Brain microvascular endothelial cell (primary cell): ENCODE results near the gene REN.

ENCODE experiments used
- DNase-seq: peaks from one replicate; pipeline ENCODE4 v3.0.0-alpha.2; 2020
- H3K27ac ChIP-seq: fragments of 250-450 bp; sonication (Bioruptor Pico); 2 replicates; pipeline ENCODE4 v1.5.1; 2020; ENCODE audit warnings: mild to moderate bottlenecking, moderate library complexity
- H3K27me3 ChIP-seq: fragments of 250-450 bp; sonication (Bioruptor Pico); replicated peaks from 2 replicates; pipeline ENCODE4 v1.5.1; 2020; ENCODE audit warnings: mild to moderate bottlenecking
- H3K36me3 ChIP-seq: fragments of 250-450 bp; sonication (Bioruptor Pico); replicated peaks from 2 replicates; pipeline ENCODE4 v1.5.1; 2020; ENCODE audit warnings: mild to moderate bottlenecking
- H3K4me3 ChIP-seq: 2 replicates; pipeline ENCODE4 v1.5.1; 2011; ENCODE audit warnings: low read depth, mild to moderate bottlenecking, control low read depth, low read length, moderate library complexity
- CTCF ChIP-seq: IDR thresholded peaks from 2 replicates; pipeline ENCODE4 v1.5.1; 2011; ENCODE audit warnings: low read depth, mild to moderate bottlenecking, moderate library complexity, low read length, control low read depth, inconsistent platforms; ENCODE audit errors: missing control alignments
- in situ Hi-C: cut with HindIII; loops from 2 replicates; pipeline ENCODE4 v1.10.0; 2017; ENCODE audit warnings: low sequenced_read_pairs, low pct_ligation_motif_present

Gene REN

DNA sequence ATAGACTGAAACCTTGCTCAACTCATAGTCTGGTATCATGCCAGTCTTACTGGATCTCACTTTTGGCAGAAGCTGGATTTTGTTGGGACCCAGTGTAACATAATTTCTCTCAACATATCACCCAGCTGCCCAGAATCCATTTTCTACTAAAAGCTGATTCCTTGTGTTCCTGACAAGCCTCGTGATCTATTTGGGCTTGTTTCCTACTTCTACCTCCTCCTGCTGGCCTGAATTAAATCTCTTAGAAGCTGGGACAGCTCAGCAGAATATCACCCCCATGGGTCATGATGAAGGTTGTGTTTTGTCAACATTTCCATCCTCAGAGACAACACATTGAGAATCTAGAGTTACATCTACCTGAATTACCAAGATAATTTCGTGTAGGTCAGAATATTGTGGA lies 40.0 kb upstream of the REN start:
- Histone ChIP-seq H3K4me3 (no peak overlapping the region), H3K36me3 (no peaks in the 10 kb centered on the region), H3K27ac (no peak overlapping the region), H3K27me3 (peaks cover 6% of the 10 kb centered on the region)
- peak; percentile 30 for TF ChIP-seq CTCF
- no peak for DNase-seq
- in situ Hi-C loops, result no loop called here

GRCh38 chr1:204205486-204205885 lies 39.3 kb upstream of the REN start:
- no peaks in the 10 kb centered on the region for H3K36me3 ChIP-seq
- H3K27ac ChIP-seq, result no peak overlapping the region
- no peak overlapping the region for H3K4me3 ChIP-seq
- H3K27me3 ChIP-seq, result peaks cover 6% of the 10 kb centered on the region
- no peak for DNase-seq
- in situ Hi-C loops, result no loop called here
- TF ChIP-seq CTCF, result no peak

DNA sequence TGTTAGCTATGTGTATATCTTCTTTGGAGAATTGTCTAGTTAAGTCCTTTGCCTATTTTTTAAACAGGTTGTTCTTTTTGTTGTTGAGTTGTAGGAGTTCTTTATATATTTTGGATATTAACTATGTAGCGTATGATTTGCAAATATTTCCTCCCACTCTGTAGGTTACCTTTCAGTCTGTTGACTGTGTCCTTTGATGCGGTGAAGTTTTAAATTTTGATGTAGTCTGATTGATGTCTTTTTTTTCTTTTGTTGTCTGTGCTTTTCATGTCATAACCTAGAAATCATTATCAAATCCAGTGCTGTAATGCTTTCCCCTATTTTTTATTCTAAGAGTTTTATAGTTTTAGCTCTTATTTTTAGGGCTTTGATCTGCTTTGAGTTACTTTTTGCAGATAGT lies 38.8 kb upstream of the REN start:
- H3K27me3 ChIP-seq, result peaks cover 4% of the 10 kb centered on the region
- in situ Hi-C loops, result no loop called here
- DNase-seq, result no peak
- no peak overlapping the region for H3K4me3 ChIP-seq
- no peak for TF ChIP-seq CTCF
- no peak overlapping the region for H3K27ac ChIP-seq
- no peaks in the 10 kb centered on the region for H3K36me3 ChIP-seq

- H3K36me3 ChIP-seq, result no peaks in the 10 kb centered on the region
- TF ChIP-seq CTCF, result no peak
- H3K27me3 ChIP-seq, result peaks cover 4% of the 10 kb centered on the region
- DNase-seq, result no peak
- H3K27ac ChIP-seq, result no peak overlapping the region
- in situ Hi-C loops, result no loop called here
- no peak overlapping the region for H3K4me3 ChIP-seq
Measured at GRCh38 chr1:204203206-204203767, 37.1 kb upstream of the REN start.

- H3K27me3 ChIP-seq, result peaks cover 4% of the 10 kb centered on the region
- in situ Hi-C loops, result no loop called here
- H3K4me3 ChIP-seq, result no peak overlapping the region
- H3K27ac ChIP-seq, result no peak overlapping the region
- H3K36me3 ChIP-seq, result no peaks in the 10 kb centered on the region
- no peak for DNase-seq
- TF ChIP-seq CTCF, result no peak
Measured at GRCh38 chr1:204202481-204202880, 36.3 kb upstream of the REN start.

DNA sequence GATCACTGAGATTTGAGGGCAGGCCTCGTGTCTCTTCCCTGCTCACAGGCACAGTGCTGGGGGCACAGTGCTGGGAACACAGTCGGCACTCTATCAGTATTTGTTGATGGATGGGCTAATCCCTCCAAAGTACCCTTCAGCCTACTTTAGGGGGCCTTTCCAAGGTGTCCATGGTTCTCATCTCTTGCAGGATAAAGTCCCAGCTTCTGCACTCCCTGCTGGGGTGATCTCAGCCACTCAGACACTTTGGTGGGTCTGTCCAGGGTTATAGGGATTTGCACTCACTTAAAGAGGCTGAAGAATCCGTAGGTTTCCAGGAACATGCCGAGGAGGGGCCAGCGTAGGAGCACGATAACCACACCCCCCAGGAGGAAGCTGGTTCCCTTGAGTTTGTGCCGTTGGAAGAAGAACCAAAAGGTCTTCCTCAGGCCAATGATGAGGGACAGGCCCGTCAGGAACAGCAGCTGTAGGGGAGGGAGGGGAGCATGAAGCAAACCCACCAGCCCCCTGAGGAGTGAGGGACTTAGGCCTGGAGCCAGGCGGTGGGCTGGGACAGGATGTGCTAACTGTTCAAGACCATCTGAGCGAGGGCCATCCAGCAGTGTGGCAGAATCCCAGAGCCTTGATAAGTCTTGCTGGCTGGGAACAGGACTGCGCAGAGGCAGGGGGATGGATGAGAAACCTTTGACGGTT lies 35.4 kb upstream of the REN start:
- Histone ChIP-seq H3K27me3 (peaks cover 4% of the 10 kb centered on the region), H3K4me3 (no peak overlapping the region), H3K36me3 (no peaks in the 10 kb centered on the region), H3K27ac (no peak overlapping the region)
- DNase-seq, result no peak
- in situ Hi-C loops, result no loop called here
- no peak for TF ChIP-seq CTCF
